HG03520 (cell line): Measurements from ENCODE around the gene STAT5B.
"Not testable (repeated sequence)": the region's sequence is repeated elsewhere in the genome, so short reads cannot be mapped to it uniquely, and the experiment has no call there.

Source experiments
- ATAC-seq: cut with Tn5 transposase; IDR thresholded peaks from one replicate; pipeline ENCODE4 v1.9.1; 2021; ENCODE audit warnings: mild to moderate bottlenecking, moderate library complexity; ENCODE audit not compliant: unreplicated experiment

STAT5B gene

DNA sequence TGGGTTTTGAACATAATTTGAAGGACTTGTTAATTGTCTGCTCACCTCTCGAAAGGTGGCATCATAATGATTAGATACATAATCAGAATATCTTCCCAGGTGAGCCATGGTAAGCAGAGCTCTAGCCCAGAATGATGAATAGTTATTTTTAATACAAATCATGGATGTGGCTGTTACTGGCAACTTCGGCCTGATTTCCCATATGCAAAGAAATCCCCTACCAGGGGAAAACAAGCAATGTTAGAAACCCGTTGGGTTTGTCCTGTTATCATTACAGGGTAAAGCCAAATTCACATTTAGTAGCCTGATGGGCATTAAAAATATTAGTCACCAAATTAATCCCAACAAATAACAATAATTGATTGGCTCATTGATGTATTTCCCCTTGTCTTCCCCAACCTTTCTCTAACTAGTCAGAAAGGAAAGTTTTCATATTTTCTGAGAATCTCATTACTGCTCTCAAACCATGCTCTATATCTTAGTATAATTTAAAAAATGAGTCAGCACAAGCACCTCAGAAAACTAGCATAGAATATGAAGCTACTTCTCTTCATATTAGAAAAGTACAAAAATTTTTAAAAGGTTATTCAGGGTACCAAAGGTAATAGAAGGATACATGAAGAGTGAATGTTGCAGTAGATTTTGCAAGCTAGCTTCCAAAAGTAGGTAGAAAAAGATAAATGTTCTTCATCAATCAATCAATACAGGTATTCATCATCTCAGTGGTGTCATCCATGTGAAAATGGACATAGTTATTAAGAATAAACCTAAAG lies 5.0 kb downstream of the STAT5B start:
- no peak for ATAC-seq

DNA sequence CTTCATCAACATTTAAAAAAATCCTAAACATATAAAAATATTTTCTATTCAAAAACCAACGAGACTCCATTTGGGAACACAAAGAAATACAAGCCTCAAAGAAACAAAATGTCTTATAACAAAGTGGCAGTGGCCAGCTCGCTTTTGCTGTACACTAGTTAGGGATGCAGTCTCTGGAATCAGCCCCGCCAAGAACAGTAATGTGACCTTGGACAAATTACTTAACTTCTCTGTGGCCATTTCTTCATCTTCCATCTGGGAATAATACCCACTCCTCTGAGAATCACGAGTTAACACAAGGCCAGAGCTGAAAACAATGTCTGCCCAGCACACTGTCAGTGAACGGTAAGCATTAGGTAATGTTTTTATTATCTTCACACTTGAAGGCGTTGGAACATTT lies 5.6 kb downstream of the STAT5B start:
- ATAC-seq, result no peak

DNA sequence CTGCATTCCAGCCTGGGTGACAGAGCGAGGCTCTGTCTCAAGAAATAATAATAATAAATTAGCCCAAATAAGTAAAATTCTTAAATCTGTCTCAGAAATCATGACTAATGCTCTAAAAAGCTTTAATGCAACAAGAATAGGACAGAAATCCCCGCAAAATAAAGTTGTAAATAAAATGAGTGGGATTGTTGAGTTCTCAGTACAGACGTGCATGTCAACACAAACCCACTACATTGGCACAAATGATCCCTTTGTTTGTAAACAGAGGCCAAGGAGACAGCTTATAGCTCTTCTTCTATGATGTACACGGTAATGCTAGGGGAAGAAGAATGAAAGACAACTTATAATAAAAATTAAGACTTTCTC lies 6.0 kb downstream of the STAT5B start:
- no peak for ATAC-seq

DNA sequence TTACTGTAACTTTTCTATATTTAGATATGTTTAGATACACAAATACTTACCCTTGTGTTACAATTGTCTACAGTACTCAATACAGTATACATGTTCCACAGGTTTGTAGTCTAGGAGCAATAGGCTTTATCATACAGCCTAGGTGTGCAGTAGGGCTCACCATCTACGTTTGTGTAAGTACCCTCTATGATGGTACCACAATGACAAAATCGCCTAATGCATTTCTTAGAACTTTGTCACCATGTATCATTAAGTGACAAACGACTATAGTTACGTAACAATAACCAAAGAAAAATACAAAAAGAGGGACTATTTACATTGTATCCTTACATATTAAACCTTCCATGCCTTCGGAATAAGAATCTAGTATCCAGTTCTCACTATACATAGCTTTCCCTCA lies 8.0 kb downstream of the STAT5B start:
- ATAC-seq, result no peak

DNA sequence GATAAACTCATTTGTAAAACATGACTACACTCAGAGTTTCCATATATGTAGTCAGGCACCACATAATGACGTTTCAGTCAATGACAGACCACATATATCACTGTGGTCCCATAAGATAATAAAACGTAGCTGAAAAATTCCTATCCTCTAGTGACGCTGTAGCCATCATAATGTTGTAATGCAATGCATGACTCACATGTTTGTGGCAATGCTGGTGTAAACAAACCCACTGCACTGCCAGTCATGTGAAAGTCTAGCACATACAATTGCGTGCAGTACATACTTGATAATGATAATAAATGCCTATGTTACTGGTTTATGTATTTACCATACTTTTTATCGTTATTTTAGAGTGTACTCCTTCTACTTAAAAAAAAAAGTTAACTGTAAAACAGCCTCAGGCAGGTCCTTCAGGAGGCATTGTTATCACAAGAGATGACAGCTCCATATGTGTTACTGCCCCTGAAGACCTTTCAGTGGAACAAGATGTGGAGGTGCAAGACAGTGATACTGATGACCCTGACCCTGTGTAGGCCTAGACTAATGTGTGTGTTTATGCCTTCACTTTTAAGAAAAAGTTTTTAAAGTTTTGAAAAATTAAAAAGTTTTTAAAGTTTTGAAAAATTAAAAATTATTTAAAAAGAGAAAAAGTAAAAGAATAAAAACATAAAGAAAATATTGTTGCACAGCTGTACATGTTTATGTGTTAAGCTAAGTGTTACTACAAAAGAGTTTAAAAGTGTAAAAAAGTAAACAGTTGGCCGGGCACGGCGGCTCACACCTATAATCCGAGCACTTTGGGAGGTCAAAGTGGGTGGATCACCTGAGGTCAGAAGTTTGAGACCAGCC lies 9.0 kb downstream of the STAT5B start:
- ATAC-seq, result no peak

DNA sequence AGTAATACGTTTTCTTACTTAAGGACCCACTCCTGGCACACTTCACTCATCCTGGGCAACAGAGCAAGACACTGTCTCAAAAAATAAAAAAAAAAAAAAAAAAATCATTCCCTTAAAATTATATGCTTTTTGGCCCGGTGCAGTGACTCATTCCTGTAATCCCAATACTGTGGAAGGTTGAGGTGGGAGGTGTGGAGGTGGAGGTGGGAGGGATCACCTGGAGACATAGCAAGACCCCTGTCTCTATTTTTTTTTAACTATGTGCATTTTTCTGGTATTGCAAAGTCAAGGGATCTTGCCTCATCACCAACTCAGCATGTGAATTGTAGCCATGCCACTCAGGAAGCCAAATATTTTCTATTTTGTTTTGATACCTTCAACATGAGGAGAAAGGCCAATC lies 9.7 kb downstream of the STAT5B start:
- ATAC-seq, result no peak

DNA sequence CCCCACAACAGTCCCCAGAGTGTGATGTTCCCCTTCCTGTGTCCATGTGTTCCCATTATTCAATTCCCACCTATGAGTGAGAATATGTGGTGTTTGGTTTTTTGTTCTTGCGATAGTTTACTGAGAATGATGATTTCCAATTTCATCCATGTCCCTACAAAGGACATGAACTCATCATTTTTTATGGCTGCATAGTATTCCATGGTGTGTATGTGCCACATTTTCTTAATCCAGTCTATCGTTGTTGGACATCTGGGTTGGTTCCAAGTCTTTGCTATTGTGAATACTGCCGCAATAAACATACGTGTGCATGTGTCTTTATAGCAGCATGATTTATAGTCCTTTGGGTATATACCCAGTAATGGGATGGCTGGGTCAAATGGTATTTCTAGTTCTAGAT lies 11.8 kb downstream of the STAT5B start:
- not testable (repeated sequence) for ATAC-seq

DNA sequence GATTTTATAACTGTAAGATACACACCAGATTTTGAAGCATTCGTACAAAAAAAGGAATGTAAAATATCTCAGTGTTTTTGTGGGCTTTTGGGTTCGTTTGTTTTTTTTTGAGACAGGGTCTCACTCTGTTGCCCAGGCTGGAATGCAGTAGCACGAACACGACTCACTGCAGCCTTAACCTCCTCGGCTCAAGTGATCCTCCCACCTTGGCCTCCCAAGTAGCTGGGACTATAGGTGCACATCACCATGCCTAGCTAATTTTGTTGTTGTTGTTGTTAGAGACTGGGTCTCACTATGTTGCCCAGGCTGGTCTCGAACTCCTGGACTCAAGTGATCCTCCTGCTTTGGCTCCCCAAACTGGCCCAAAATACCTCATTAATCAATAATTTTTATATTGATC lies 15.9 kb downstream of the STAT5B start:
- ATAC-seq, result no peak

DNA sequence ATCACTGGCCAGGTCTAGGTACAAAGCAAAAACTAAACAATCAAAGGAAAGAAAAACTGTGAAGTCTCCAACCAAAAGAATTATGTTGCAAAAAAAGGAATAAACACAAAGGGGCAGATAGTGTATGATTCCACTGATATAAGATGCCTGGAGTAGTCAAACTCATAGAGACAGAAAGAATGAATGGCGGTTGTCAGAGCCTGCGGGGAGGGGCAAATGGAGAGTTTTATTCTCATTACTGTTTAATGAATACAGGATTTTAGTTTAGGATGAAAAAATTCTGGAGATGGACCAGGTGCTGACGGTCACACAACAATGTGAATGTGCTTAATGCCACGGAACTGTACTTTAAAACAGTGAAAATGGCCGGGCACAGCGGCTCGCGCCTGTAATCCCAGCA lies 20.7 kb downstream of the STAT5B start:
- no peak for ATAC-seq

DNA sequence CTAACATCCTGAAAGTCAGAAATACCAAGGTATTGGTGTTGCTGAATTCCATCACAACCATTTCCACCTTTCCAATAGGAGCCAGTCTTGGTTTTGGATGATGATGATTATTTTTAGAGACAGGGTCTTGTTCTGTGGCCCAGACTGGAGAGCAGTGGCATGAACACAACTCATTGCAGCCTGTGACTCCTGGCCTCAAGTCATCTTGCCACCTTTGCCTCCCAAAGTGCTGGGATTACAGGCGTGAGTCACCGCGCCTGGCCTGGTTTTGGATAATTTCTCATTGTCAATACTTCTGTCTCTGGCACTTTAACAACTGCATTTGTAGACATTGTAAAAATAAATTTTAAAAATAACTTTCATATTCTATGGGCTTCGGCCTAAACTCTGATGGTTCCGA lies 22.6 kb downstream of the STAT5B start:
- ATAC-seq, result no peak

DNA sequence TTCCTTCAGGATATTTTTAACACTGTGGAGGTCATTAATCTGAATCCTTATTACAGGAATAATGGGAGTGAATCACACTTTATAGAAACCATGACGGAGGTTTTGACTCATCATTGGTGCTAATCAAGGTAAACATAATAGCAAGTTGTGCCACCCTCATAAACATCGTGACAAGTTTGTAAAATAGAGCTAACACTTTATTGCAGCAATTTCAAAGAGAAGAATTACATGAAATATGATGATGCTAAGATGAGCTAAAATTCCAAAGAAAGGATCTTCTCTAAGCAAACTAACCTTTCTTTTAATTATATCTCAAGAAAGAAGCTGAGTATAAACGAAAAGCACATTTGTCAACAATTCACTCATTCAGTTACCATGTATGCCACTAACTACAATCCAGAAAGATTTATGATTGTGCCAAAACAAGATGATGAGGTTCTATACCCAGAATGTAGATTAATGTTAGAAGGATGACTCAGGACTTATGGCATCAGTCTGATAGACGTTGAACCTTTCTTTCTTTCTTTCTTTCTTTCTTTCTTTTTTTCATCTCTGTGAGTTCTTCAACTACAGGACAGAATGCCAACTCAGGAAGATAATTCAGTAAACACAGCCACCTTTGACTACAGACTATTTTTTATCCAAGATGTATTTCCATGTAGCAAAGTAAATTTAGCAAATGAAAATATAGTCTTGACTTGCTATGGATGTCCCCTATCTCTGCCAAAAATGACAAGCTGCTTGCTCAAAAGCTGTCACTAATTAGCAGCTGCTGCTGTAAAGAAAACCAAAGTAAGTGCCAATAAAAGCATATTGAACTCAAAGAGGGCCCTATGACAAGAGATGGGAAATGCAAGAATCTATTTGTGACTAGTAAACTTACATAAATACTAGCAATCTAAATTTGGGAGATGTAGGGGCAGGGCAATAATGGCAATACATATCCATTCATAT lies 23.3 kb downstream of the STAT5B start:
- ATAC-seq, result no peak

DNA sequence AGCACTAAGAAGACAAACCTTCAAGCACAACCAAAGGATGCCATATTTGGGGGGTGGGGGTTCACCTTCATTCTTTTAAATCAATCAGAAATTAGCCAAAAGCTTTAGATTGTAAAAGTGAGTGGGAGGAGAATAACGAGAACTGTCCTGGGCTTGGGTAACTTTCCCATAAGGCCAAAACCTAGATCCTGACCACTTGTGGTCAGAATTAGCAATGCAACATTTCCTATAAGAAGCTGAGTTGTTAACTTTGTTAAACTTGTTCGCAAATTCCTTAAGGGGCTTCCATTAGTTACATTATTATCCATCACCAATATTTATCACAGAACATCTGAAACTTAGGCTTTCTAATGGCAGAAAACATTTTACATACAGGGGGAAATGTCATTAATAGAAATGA lies 25.1 kb downstream of the STAT5B start:
- no peak for ATAC-seq

DNA sequence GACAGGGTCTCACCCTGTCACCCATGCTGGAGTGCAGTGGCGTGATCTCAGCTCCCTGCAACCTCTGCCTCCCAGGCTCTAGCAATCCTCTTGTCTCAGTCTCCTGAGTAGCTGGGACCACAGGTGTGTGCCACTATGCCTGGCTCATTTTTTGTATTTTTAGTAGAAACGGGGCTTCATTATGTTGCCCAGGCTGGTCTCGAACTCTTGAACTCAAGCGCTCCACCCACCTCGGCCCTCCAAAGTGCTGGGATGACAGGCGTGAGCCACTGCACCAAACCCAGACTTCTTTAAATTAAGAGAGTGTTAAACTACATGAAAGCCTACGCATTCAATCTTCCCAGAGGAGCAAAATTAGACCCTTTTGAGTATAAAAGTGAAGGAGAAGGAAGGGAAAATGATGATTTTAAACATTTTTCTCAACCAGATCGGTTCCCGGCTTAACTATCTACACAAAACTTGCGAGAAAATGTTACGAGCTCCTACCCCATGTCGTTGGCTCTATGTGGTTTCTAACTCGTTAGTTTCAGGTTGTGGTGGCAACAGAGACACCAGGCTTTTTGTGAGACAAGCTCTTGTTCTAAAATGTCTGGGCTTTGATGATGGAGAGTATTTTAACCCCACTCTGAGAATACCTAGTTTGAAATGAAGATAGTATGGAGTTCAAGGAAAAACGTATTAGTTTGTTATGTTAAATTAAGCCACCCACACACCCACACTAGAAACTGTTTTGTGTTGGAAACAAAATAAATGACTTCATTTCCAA lies 26.3 kb downstream of the STAT5B start:
- ATAC-seq, result no peak

DNA sequence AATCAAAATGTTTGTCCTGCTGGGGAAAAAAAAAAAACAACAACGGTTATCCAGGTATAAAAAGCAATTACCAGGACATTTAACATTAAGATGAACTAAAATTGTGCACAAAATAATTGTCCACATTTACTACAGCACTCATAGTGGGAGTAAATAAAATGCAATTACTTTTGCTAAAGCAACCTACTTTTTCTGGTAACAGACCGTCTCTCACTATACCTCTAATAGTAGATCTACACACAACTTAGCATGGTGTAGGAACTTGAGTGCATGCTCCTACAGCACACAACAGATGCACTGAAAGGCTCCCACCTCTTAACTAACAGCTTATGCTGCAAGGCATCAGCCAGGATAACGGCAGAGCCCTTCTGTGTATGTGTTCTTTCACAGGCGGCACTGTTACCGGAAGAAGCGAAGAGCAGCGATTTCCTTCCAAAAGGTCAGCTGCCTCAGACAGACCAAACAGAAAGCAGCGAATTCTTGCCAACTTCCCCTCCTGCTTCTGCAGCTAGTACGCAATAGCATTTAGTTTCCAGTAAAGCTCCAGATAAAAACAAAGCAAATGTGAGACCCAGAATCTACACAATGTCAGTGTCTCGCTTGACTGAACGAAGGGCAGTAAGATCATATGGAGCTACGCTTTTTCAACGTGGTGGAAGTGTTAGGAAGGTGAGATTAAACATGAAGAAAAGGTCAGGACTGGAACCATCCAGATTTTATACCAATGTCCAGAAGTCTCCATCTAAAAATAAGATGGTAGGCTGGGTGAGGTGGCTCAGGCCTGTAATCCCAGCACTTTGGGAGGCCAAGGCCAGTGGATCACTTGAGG lies 27.6 kb downstream of the STAT5B start:
- peak; percentile 56 for ATAC-seq

DNA sequence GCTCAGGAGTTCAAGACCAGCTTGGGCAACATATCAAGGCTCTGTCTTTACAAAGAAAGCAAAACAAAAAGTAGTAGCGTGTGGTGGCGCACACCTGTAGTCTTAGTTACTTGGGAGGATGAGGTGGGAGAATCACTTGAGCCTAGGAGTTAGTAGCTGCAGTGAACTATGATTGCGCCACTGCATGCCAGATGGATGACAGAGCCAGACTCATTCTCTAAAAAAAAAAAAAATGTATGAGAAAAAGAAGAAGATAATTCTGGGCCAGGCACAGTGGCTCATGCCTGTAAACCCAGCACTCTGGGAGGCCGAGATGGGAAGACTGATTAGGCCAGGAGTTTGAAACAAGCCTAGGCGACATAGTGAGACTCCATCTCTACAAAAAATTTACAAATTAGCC lies 28.5 kb downstream of the STAT5B start:
- ATAC-seq, result no peak

DNA sequence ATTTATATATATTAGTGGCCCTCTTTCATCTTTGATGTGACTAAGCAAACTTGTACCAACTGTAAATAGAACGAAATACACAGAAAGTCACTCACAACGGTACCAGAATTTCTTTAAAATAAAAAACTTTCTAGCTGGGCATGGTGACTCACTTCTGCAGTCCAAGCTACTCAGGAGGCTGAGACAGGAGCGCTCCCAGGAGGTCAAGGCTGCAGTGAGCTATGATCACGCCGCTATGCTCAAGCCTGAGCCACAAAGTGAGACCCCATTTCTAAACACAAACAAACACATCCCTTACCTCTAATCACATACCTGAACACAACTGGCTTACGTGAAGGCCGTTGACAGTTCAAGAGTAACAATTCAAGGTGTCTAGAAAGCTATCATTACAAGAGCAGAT lies 29.7 kb downstream of the STAT5B start:
- no peak for ATAC-seq

DNA sequence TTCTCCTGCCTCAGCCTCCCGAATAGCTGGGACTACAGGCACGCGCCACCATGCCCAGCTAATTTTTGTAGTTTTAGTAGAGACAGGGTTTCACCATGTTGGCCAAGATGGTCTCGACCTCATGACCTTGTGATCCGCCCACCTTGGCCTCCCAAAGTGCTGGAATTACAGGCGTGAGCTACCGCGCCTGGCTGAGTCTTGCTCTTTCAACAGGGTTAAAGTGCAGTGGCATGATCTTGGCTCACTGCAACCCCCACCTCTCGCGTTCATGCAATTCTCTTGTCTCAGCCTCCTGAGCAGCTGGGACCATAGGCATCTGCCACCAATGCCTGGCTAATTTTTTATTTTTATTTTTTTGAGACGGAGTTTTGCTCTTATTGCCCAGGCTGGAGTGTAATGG lies 31.0 kb downstream of the STAT5B start:
- not testable (repeated sequence) for ATAC-seq

DNA sequence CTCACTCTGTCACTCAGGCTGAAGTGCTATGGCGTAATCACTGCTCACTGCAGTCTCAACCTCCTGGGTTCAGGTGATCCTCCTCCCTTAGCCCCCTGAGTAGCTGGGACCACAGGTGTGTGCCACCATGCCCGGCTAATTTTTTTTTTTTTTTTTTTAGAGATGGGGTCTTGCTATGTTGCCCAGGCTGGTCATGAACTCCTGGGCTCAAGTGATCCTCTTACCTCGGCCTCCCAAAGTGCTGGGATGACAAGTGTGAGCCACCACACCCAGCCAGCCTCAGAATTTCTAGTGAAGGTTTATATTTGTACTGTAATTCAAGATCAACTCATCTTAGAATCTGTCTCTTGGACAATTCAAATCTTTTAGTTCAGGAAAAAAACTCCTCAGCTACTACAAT lies 32.1 kb downstream of the STAT5B start:
- ATAC-seq, result not testable (repeated sequence)

DNA sequence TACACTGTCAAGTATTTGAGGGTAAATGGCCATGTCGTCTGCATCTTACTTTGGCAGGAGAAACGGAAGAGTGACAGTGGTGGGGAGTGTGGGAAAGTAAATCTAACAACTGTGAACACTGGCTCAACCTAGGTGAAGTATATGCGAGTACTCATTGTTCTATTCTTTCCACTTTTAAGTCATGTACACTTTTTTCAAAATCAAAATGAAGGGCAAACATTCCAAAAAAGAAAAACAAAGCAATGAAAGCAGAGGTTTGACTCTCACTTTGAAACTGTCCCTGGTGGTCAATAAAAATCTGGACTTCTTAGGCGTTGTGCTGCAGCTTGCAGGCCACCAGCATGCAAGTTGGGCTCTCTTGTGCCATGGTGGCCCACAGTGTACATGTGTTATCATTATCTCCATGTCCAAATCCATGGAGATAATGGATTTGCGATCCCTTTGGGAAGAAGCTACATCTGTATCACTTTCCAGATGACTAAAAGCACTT lies 32.7 kb downstream of the STAT5B start:
- no peak for ATAC-seq
